RWPE2 (cell line): Measurements from ENCODE around the gene WDR20.

Experiments
- ATAC-seq: fragments of 200-7000 bp; cut with Tn5 transposase; 3 replicates; pipeline ENCODE4 v1.9.1; 2021; ENCODE audit warnings: low read depth
- DNase-seq: peaks from one replicate; pipeline ENCODE4 v3.0.0-alpha.2; 2020; ENCODE audit warnings: low spot score
- H3K27ac ChIP-seq: fragments of 450-650 bp; 2 replicates; pipeline ENCODE4 v1.5.1; 2017; ENCODE audit warnings: mild to moderate bottlenecking; ENCODE audit not compliant: poor library complexity, severe bottlenecking
- H3K27me3 ChIP-seq: fragments of 250-450 bp; sonication (Bioruptor Pico); 2 replicates; pipeline ENCODE4 v1.5.1; 2021; ENCODE audit warnings: mild to moderate bottlenecking, moderate library complexity; ENCODE audit not compliant: insufficient read depth, poor library complexity, severe bottlenecking
- H3K36me3 ChIP-seq: fragments of 250-450 bp; sonication (Bioruptor Pico); 2 replicates; pipeline ENCODE4 v1.5.1; 2020; ENCODE audit warnings: low read depth, mild to moderate bottlenecking, moderate library complexity
- H3K4me1 ChIP-seq: fragments of 250-450 bp; sonication (Bioruptor Pico); 2 replicates; pipeline ENCODE4 v1.5.1; 2021; ENCODE audit warnings: mild to moderate bottlenecking, moderate library complexity; ENCODE audit not compliant: insufficient read depth, poor library complexity, severe bottlenecking
- H3K4me3 ChIP-seq: fragments of 250-450 bp; sonication (Bioruptor Pico); 2 replicates; pipeline ENCODE4 v1.5.1; 2021; ENCODE audit warnings: mild to moderate bottlenecking, moderate library complexity; ENCODE audit not compliant: severe bottlenecking
- H3K9me3 ChIP-seq: fragments of 250-450 bp; sonication (Bioruptor Pico); 2 replicates; pipeline ENCODE4 v1.5.1; 2021; ENCODE audit warnings: mild to moderate bottlenecking, moderate library complexity; ENCODE audit not compliant: severe bottlenecking
- TF ChIP-seq, protein P1 (sequence below): fragments of 450-650 bp; IDR thresholded peaks from one replicate; pipeline ENCODE4 v1.5.1; 2017; ENCODE audit warnings: mild to moderate bottlenecking, moderate library complexity; ENCODE audit not compliant: poor library complexity, severe bottlenecking

The WDR20 gene

DNA sequence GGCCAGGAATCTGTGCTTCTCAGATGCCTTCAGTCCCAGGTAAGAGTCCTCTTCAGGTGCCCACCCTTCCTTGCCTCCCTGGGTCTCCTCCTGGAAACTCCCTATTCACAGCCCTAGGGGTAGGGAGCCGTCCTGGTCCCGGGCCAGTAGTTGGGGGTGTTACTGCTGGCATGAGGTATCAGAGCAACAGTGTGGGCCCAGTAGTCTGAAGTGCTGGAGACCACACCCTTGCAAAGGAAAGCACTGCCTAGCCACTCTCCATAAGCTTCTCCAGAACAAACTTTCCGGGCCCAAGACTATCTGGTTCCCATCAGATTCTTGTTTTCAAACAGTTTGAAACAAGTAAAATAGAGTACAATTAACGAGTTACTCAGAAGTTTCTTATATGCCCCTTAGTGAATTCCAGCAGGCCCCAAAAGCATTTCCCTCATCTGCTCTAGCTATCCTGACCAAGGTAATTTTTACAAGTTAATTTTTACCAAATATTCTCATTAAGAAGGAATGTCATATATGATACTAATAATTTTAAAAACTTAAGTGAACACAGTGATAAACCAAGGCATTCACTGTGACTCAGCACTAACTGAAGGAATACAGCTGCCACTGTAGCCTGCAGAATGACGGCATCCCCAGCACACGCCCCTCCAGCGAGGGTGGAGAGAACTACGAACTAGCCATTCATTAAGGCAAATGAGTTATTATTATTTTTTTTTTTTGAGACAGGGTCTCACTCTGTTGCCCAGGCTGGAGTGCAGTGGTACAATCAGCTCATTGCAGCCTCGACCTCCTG lies 115.9 kb downstream of the WDR20 start:
- TF ChIP-seq, protein P1, sequence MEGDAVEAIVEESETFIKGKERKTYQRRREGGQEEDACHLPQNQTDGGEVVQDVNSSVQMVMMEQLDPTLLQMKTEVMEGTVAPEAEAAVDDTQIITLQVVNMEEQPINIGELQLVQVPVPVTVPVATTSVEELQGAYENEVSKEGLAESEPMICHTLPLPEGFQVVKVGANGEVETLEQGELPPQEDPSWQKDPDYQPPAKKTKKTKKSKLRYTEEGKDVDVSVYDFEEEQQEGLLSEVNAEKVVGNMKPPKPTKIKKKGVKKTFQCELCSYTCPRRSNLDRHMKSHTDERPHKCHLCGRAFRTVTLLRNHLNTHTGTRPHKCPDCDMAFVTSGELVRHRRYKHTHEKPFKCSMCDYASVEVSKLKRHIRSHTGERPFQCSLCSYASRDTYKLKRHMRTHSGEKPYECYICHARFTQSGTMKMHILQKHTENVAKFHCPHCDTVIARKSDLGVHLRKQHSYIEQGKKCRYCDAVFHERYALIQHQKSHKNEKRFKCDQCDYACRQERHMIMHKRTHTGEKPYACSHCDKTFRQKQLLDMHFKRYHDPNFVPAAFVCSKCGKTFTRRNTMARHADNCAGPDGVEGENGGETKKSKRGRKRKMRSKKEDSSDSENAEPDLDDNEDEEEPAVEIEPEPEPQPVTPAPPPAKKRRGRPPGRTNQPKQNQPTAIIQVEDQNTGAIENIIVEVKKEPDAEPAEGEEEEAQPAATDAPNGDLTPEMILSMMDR = no peak
- no peaks in the 10 kb centered on the region for H3K9me3 ChIP-seq
- H3K4me1 ChIP-seq = peaks cover 7% of the 10 kb centered on the region
- no peak overlapping the region for H3K4me3 ChIP-seq
- no peaks in the 10 kb centered on the region for H3K27me3 ChIP-seq
- ATAC-seq (peak; percentile 42; the same call in 1 of the 3 replicates), DNase-seq (no peak)
- peaks cover 3% of the 10 kb centered on the region; the same call in 1 of the 2 replicates for H3K36me3 ChIP-seq
- peak overlapping the region; percentile 24 for H3K27ac ChIP-seq

DNA sequence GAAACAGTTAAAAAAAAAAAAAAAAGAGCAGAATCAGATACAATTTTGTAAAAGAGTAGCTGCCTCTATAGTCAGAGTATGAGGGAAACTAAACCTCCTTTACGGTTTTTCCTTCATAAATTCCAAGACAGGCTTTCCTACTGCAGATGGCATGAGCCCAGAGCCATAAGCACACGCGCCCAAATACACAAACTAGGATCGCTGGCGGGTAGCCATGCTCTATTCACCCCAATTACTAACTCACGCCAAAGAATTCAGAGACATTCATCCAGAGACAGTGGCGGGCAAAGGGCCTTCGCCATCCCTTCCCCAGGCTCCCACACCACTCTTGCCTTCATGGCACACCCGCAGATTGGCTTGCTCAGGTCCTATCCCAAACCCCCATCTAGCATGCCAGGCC lies 117.0 kb downstream of the WDR20 start:
- H3K36me3 ChIP-seq = 0 out of 2 replicates have a peak, but pooled peaks cover 3% of the 10 kb centered on the region
- H3K27ac ChIP-seq = no peak overlapping the region
- no peaks in the 10 kb centered on the region for H3K27me3 ChIP-seq
- TF ChIP-seq, protein P1 = no peak
- peaks cover 7% of the 10 kb centered on the region for H3K4me1 ChIP-seq
- no peak for DNase-seq
- no peak for ATAC-seq
- no peaks in the 10 kb centered on the region for H3K9me3 ChIP-seq
- no peak overlapping the region for H3K4me3 ChIP-seq

DNA sequence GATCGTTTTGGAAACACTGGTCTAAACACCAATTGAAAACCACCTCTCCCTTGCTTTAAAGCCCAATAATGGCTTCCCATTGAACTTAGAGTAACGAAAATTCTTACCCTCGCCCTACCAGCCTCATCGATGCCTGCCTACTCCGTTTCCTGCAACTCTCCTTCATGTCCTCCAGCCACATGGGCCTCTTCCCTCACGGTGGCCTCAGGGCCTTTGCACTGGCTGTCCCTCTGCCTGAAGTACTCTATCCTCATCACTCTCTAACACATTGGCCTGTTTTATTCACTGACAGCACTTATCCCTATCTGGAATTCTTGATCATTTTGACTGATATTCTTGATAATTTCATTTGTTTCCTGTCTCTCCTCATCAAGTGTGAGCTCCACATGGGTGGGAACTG lies 118.4 kb downstream of the WDR20 start:
- ATAC-seq (no peak), DNase-seq (no peak)
- H3K9me3 ChIP-seq = no peaks in the 10 kb centered on the region
- TF ChIP-seq, protein P1 = no peak
- no peak overlapping the region for H3K4me3 ChIP-seq
- 0 out of 2 replicates have a peak, but pooled peaks cover 2% of the 10 kb centered on the region for H3K36me3 ChIP-seq
- H3K27me3 ChIP-seq = no peaks in the 10 kb centered on the region
- no peak overlapping the region for H3K27ac ChIP-seq
- H3K4me1 ChIP-seq = peaks cover 19% of the 10 kb centered on the region
